HG02623 (cell line): Measurements from ENCODE around the gene C6orf141.
"Not testable (repeated sequence)": the region's sequence is repeated elsewhere in the genome, so short reads cannot be mapped to it uniquely, and the experiment has no call there.

Source experiments
- ATAC-seq: cut with Tn5 transposase; IDR thresholded peaks from one replicate; pipeline ENCODE4 v1.9.1; 2021; ENCODE audit warnings: moderate library complexity; ENCODE audit not compliant: unreplicated experiment

C6orf141 gene

DNA sequence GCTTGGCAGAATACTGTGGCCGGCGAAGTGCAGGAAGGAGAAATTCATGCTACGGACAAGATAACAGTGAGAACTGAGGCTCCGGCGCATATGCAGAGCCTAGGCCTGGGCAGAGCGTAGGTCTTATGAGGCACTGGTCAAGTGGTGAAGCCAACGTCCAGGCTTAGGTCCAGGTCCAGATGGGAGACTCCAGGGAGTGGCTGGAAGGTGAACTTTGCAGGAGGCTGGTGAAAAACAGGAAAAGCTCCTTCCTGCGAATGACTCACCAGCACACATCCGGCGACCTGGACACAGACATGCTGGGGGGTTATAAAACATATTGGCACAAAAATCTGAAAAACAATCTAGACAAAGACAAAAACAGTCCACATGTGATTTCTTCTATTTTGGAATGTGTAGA is 15.4 kb downstream of the C6orf141 start:
- ATAC-seq: no peak

DNA sequence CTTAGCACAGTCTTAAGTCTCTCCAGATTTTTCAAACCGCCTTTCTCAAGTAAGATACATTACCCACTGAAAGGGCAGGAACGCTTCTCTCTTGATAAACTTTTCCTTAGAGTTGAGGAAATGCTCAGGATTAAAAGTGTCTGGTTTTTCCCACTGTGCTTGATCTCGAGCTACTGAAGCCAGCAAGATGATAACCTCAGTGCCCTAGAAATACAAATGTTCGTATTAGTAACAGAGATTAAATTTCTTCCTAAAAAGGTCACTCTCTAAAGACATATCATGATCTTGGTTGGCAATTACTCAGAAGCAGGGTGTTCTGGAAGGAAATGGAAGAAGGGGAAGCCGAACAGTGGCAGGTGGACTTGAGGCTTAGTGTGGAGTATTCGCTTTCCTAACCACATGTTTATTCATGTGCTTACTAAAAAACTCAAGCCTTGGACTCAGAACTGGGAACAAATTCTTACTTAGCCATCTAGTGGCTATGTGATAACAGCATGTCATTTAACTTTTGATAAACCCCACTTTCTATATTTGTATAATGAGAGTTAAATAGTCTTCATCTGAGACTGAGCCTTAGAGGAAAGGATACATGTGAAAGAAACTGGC is 20.1 kb downstream of the C6orf141 start:
- ATAC-seq: no peak

DNA sequence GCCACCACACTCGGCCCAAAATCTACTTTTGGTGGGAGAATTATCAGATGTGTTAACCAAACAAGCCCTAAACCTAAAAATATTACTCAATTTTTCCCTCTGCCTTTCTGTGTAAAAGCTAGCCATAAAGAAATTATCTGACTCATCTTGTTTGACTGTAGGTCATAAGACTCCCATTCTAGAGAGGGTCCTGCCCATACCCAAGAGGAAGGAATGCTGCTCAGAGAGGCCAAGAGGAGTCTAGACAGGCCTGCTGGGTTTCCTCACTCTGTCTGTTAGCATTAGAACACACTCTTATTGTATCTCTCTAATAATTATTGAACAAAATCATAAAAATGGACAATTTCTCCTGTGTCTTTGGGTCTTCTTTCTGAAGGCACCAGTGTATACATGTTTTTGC is 26.1 kb downstream of the C6orf141 start:
- no peak for ATAC-seq

DNA sequence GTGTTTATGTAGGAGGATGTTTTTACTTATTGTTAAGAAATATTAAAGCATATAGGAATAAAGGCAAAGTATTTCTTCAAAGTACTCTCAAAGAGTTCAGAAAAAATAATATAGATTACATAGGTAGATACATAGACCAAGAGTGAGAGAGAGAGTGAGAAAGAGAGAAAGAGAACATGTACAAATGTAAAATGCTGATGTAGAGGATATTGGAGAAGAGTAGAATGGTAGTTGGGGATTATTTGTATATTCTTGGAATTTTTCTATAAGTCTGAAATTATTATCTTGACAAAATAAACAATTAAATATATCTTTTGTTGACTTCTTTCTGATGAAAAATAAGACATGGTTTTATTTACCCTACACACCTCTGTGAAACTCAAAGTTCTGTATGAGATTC is 29.2 kb downstream of the C6orf141 start:
- ATAC-seq: no peak

DNA sequence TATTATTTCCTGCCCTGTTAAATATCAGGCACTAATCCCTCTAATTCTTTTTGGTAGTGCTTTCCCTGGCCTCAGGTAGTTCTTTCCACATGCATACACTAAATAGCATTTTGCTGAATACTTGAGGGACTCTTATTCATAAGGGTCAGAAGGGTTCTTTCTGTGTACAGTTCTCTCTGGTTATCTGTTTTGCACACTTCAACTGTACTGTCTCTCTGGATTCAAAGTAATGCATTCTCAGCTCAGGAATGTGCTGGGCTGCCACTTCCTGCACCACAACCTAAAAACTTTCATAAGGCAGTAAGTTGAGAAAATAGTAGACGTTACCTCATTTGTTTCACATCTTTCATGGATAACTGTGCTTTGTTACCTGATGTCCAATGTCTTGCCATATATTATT is 32.1 kb downstream of the C6orf141 start:
- no peak for ATAC-seq

DNA sequence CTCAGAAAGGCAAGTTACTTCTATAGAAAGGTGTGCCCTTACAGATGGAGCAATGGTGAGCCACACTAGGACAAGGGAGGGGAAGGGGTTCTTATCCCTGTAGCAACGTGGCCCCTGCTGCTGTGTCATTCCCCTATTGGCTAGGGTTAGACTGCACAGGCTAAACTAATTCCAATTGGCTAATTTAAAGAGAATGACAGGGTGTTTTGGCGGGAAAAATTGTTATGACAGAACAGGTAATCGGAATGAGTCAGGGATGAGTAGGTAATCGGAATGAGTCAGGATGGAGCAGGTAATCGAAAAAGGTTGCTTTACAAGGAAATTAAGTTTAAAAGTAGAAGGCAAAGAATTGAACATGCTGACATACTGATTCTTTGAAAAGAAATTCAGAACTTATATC is 36.8 kb downstream of the C6orf141 start:
- not testable (repeated sequence) for ATAC-seq
